ENCODE measurements around the gene ZNHIT2.

DNA sequence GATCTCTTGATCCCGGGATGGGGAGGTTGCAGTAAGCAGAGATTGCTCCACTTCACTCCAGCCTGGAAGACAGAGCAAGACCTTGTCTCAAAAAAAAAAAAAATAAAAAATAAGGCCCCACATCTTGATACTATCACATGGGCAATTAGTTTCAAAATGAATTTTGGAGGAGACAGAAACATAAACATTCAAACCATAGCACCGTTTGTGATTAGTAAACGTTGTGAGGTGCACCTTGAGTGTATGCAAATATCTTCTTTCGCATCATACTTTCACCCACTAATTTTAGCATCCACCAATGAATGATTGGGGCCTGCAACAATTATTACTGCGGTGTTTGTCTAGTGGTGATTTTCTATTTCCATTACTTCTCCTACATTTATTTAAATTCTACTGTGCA is 41.5 kb upstream of the ZNHIT2 start:
- TF ChIP-seq CTCF (IDR thresholded peaks at IDR 0.05) (no peak), POLR2A (IDR thresholded peaks at IDR 0.05) (no peak)
